Epithelial cell of esophagus (primary cell): ENCODE measurements around the gene GAS2L2.

Experiments used
- DNase-seq: peaks from one replicate; pipeline ENCODE4 v3.0.0; 2010; ENCODE audit warnings: low read depth
- H3K4me3 ChIP-seq: 2 replicates; pipeline ENCODE4 v1.5.1; 2011; ENCODE audit warnings: mild to moderate bottlenecking, low read length, control low read depth
- TF ChIP-seq, protein P1 (sequence below): IDR thresholded peaks from 2 replicates; pipeline ENCODE4 v1.5.1; 2011; ENCODE audit warnings: low read depth, mild to moderate bottlenecking, low read length, control low read depth, inconsistent platforms; ENCODE audit not compliant: insufficient read depth; ENCODE audit errors: missing control alignments

Gene GAS2L2

DNA sequence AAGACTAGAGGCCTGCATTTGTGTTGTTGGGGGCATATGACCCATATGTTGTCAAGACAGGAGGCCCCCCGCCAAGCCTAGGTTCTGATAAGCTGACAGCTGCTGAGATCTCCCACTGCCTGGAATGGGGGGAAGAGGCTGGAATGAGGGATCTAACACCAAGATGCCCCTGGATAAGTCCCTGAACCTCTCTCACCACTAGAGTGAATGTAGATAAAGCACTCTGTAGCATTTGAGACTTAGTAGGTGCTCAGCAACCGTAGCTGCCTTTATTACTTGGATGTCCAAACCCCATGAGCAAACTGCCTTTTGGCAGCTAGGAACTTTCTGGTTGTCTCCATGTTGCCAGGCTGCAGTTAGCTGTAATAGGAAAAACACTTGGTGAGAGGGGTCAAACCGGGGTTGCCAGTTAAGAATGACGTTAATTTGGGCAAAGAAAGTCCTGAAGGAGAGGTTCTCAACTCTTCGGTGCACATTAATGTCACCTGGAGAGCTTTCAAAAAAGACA, 26.0 kb downstream of the GAS2L2 start:
- no peak overlapping the region for H3K4me3 ChIP-seq
- TF ChIP-seq, protein P1, sequence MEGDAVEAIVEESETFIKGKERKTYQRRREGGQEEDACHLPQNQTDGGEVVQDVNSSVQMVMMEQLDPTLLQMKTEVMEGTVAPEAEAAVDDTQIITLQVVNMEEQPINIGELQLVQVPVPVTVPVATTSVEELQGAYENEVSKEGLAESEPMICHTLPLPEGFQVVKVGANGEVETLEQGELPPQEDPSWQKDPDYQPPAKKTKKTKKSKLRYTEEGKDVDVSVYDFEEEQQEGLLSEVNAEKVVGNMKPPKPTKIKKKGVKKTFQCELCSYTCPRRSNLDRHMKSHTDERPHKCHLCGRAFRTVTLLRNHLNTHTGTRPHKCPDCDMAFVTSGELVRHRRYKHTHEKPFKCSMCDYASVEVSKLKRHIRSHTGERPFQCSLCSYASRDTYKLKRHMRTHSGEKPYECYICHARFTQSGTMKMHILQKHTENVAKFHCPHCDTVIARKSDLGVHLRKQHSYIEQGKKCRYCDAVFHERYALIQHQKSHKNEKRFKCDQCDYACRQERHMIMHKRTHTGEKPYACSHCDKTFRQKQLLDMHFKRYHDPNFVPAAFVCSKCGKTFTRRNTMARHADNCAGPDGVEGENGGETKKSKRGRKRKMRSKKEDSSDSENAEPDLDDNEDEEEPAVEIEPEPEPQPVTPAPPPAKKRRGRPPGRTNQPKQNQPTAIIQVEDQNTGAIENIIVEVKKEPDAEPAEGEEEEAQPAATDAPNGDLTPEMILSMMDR: no peak
- no peak for DNase-seq

GRCh38 chr17:35726127-35726952, 26.7 kb downstream of the GAS2L2 start:
- H3K4me3 ChIP-seq: no peak overlapping the region
- TF ChIP-seq, protein P1: no peak
- peak; percentile 76 for DNase-seq

DNA sequence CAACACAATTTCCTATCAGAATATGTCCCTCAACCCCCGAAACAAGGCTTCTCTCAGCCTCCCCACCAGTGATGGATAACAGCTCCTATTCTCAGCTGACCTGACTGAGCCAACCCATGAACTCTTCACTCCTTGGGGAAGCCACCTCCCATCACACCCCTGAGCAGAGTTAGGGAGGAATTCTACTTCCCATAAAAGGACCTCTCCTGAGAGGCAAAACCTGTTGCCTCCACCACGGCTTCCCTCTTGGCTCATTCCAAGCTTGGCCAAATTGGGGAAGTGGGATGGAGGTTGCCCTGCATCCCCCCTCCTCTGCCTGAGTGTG, 27.3 kb downstream of the GAS2L2 start:
- DNase-seq: no peak
- H3K4me3 ChIP-seq: no peak overlapping the region
- TF ChIP-seq, protein P1: no peak

GRCh38 chr17:35725058-35725457, 28.0 kb downstream of the GAS2L2 start:
- TF ChIP-seq, protein P1: no peak
- no peak overlapping the region for H3K4me3 ChIP-seq
- no peak for DNase-seq

DNA sequence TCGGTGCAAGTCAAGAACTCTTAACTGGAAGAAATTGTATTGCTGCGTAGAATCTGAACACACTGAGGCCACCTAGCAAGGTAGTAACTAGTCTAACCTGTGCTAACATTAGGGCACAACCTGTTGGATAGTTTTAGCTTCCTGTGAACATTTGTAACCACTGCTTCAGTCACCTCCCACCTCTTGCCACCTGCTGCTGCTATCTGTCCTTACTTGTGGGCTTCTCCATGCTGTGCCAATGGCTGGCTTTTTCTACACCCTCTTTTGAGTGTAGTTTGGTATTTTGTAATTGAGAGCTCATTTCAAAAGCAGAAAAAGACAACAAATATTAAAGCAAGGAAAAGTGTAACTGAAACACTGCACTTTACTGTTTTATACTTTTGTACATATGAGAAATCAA, 29.3 kb downstream of the GAS2L2 start:
- TF ChIP-seq, protein P1: no peak

DNA sequence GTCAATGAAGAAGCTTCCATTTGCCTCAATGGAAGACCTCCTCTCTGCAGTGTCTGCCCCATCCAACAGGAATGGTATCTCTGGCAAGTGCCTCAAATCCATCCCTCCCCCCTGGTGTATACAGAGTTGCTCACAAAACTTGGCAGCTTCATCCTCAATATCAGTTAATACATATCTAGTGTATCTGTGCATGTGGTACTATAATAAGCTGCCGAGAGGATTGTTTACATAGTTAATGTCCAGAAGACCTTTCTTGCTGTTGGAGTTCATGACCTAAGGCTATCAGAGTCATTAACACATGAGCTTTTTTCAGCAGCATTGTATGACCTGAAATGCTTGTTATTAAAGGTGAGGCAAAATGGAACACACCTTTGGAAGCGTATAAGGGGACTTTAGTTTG, 35.6 kb downstream of the GAS2L2 start:
- no peak overlapping the region for H3K4me3 ChIP-seq
- no peak for DNase-seq
- TF ChIP-seq, protein P1: no peak

More for the DNA sequence above, 29.3 kb downstream of the GAS2L2 start:
- DNase-seq: no peak
- no peak overlapping the region for H3K4me3 ChIP-seq
